HEK293 (cell line): ENCODE data around the gene MEGF6.

Source experiments
- ZNF341 ChIP-seq: fragments of 450-650 bp; formaldehyde crosslinking; IDR thresholded peaks from 2 replicates; pipeline ENCODE4; 2016; ENCODE audit warnings: low read depth, missing biosample characterization, missing genetic modification characterization
- ZNF791 ChIP-seq: fragments of 450-650 bp; formaldehyde crosslinking; IDR thresholded peaks from 2 replicates; pipeline ENCODE4 v1.5.1; 2016; ENCODE audit warnings: missing biosample characterization, missing genetic modification characterization
- ZSCAN23 ChIP-seq: fragments of 450-650 bp; formaldehyde crosslinking; IDR thresholded peaks from 2 replicates; pipeline ENCODE4 v1.5.1; 2016; ENCODE audit warnings: missing biosample characterization, missing genetic modification characterization
- TF ChIP-seq, protein P1 (sequence below): fragments of 450-650 bp; formaldehyde crosslinking; IDR thresholded peaks from 2 replicates; pipeline ENCODE4 v1.5.1; 2016; ENCODE audit warnings: missing biosample characterization, missing genetic modification characterization
- TF ChIP-seq, protein P2 (sequence below): fragments of 450-650 bp; formaldehyde crosslinking; IDR thresholded peaks from 2 replicates; pipeline ENCODE4 v1.5.1; 2016; ENCODE audit warnings: missing biosample characterization, missing genetic modification characterization

DNA sequence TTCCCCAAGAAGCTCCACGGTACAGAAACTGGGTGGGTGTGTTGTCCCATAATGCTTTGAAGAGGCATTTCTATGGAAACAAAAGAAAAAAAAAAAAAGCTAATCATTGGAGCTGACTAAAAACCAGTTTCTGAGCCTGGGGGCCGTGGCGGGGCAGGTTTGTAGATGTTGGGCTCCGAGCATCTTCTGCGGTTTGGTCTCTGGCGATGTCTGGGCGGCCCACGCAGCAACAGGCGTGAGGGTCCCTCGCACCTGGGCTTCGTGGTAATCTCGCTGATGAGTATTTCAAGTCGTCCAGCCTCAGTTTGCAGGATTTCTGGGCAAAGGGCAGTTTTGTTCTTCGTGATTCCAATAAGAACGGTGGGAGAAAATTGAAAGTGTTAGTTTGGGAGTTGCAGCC lies 47.8 kb upstream of the MEGF6 start:
- TF ChIP-seq ZNF341 (no peak), ZNF791 (tag by site-specific recombination) (no peak), ZSCAN23 (no peak)
- TF ChIP-seq, protein P1, sequence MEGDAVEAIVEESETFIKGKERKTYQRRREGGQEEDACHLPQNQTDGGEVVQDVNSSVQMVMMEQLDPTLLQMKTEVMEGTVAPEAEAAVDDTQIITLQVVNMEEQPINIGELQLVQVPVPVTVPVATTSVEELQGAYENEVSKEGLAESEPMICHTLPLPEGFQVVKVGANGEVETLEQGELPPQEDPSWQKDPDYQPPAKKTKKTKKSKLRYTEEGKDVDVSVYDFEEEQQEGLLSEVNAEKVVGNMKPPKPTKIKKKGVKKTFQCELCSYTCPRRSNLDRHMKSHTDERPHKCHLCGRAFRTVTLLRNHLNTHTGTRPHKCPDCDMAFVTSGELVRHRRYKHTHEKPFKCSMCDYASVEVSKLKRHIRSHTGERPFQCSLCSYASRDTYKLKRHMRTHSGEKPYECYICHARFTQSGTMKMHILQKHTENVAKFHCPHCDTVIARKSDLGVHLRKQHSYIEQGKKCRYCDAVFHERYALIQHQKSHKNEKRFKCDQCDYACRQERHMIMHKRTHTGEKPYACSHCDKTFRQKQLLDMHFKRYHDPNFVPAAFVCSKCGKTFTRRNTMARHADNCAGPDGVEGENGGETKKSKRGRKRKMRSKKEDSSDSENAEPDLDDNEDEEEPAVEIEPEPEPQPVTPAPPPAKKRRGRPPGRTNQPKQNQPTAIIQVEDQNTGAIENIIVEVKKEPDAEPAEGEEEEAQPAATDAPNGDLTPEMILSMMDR (tag by site-specific recombination): no peak
- TF ChIP-seq, protein P2, sequence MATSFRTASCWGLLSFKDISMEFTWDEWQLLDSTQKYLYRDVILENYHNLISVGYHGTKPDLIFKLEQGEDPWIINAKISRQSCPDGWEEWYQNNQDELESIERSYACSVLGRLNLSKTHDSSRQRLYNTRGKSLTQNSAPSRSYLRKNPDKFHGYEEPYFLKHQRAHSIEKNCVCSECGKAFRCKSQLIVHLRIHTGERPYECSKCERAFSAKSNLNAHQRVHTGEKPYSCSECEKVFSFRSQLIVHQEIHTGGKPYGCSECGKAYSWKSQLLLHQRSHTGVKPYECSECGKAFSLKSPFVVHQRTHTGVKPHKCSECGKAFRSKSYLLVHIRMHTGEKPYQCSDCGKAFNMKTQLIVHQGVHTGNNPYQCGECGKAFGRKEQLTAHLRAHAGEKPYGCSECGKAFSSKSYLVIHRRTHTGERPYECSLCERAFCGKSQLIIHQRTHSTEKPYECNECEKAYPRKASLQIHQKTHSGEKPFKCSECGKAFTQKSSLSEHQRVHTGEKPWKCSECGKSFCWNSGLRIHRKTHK (tag by site-specific recombination): no peak
